ENCODE data around the gene PRDM11.

- TF ChIP-seq, protein P1, sequence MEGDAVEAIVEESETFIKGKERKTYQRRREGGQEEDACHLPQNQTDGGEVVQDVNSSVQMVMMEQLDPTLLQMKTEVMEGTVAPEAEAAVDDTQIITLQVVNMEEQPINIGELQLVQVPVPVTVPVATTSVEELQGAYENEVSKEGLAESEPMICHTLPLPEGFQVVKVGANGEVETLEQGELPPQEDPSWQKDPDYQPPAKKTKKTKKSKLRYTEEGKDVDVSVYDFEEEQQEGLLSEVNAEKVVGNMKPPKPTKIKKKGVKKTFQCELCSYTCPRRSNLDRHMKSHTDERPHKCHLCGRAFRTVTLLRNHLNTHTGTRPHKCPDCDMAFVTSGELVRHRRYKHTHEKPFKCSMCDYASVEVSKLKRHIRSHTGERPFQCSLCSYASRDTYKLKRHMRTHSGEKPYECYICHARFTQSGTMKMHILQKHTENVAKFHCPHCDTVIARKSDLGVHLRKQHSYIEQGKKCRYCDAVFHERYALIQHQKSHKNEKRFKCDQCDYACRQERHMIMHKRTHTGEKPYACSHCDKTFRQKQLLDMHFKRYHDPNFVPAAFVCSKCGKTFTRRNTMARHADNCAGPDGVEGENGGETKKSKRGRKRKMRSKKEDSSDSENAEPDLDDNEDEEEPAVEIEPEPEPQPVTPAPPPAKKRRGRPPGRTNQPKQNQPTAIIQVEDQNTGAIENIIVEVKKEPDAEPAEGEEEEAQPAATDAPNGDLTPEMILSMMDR (IDR thresholded peaks at IDR 0.05) = no peak
- no peak for TF ChIP-seq POLR2AphosphoS5 (IDR thresholded peaks at IDR 0.05)
- TF ChIP-seq EP300 (IDR thresholded peaks at IDR 0.05) = no peak
Measured at GRCh38 chr11:45151362-45151982, 5.0 kb downstream of the PRDM11 start.

Measured in stomach (tissue), 4 donors.